HEK293 (cell line): ENCODE results near the gene ANTXR2.

Source experiments
- CTCF ChIA-PET: fragments of 350-600 bp; formaldehyde crosslinking; extraction: SDS; loops from one replicate; lab custom pipeline; 2021; ENCODE audit warnings: antibody characterized with exemption; lab: Yijun Ruan, JAX
- POLR2A ChIA-PET: fragments of 300-600 bp; formaldehyde crosslinking; extraction: SDS; loops from one replicate; lab custom pipeline; 2020; ENCODE audit warnings: antibody characterized with exemption, inconsistent platforms; lab: Yijun Ruan, JAX
- H3K27ac ChIP-seq: fragments of 200-500 bp; sonication (Bioruptor generic); 2 replicates; pipeline ENCODE4 v1.5.1; 2014; ENCODE audit warnings: low read depth, low read length, control low read depth, inconsistent platforms; ENCODE audit errors: extremely low read depth
- H3K36me3 ChIP-seq, 2 experiments: fragments of 200-500 bp in 1 of 2; sonication (Bioruptor generic) in 1 of 2; 1 replicate in 1 of 2; 2 replicates in 1 of 2; pipeline ENCODE4 v1.5.1; 2014 to 2017; ENCODE audit warnings: inconsistent platforms in 2 of 2, low read length in 2 of 2; ENCODE audit not compliant: control insufficient read depth in 2 of 2, insufficient read depth in 1 of 2
- H3K4me1 ChIP-seq: fragments of 200-500 bp; sonication (Bioruptor generic); 2 replicates; pipeline ENCODE4 v1.5.1; 2014; ENCODE audit warnings: mild to moderate bottlenecking, low read length, inconsistent platforms; ENCODE audit not compliant: control insufficient read depth, insufficient read depth
- H3K4me3 ChIP-seq: 2 replicates; pipeline ENCODE4 v1.5.1; 2011; ENCODE audit warnings: low read depth, mild to moderate bottlenecking, control low read depth, low read length, moderate library complexity
- H3K9me3 ChIP-seq: fragments of 200-500 bp; sonication (Bioruptor generic); 2 replicates; pipeline ENCODE4 v1.5.1; 2014; ENCODE audit warnings: low read depth, low read length, inconsistent platforms; ENCODE audit not compliant: control insufficient read depth, insufficient read depth
- BCL6B ChIP-seq: fragments of 450-650 bp; formaldehyde crosslinking; IDR thresholded peaks from 2 replicates; pipeline ENCODE4 v1.5.1; 2017; ENCODE audit warnings: missing biosample characterization, missing genetic modification characterization
- HIC1 ChIP-seq: fragments of 450-650 bp; formaldehyde crosslinking; IDR thresholded peaks from 2 replicates; pipeline ENCODE4 v1.5.1; 2016; ENCODE audit warnings: missing biosample characterization, missing genetic modification characterization
- HOXD13 ChIP-seq: sonication (generic); formaldehyde crosslinking; IDR thresholded peaks from 2 replicates; pipeline ENCODE4 v1.8.0; 2022; ENCODE audit warnings: missing genetic modification reagents, borderline replicate concordance
- PRDM1 ChIP-seq: fragments of 450-650 bp; formaldehyde crosslinking; IDR thresholded peaks from 2 replicates; pipeline ENCODE4; 2016; ENCODE audit warnings: missing biosample characterization, missing genetic modification characterization
- PRDM10 ChIP-seq: fragments of 450-650 bp; formaldehyde crosslinking; IDR thresholded peaks from 2 replicates; pipeline ENCODE4 v1.5.1; 2016; ENCODE audit warnings: missing biosample characterization, missing genetic modification characterization
- ZFP69B ChIP-seq: fragments of 450-650 bp; formaldehyde crosslinking; IDR thresholded peaks from 2 replicates; pipeline ENCODE4 v1.5.1; 2016; ENCODE audit warnings: missing biosample characterization, missing genetic modification characterization
- ZNF114 ChIP-seq: fragments of 450-650 bp; formaldehyde crosslinking; IDR thresholded peaks from 2 replicates; pipeline ENCODE4 v1.5.0; 2017; ENCODE audit warnings: missing biosample characterization, missing genetic modification characterization
- ZNF155 ChIP-seq: fragments of 450-650 bp; formaldehyde crosslinking; IDR thresholded peaks from 2 replicates; pipeline ENCODE4 v1.5.1; 2016; ENCODE audit warnings: missing biosample characterization, missing genetic modification characterization
- ZNF2 ChIP-seq: fragments of 450-650 bp; formaldehyde crosslinking; IDR thresholded peaks from 2 replicates; pipeline ENCODE4 v1.5.1; 2016; ENCODE audit warnings: missing biosample characterization, missing genetic modification characterization
- ZNF214 ChIP-seq: fragments of 450-650 bp; formaldehyde crosslinking; IDR thresholded peaks from 2 replicates; pipeline ENCODE4 v1.5.1; 2017; ENCODE audit warnings: missing biosample characterization, mild to moderate bottlenecking, missing genetic modification characterization, borderline replicate concordance
- ZNF221 ChIP-seq: fragments of 450-650 bp; formaldehyde crosslinking; IDR thresholded peaks from 2 replicates; pipeline ENCODE4 v1.5.1; 2017; ENCODE audit warnings: missing biosample characterization, missing genetic modification characterization, borderline replicate concordance
- ZNF26 ChIP-seq: fragments of 450-650 bp; formaldehyde crosslinking; IDR thresholded peaks from 2 replicates; pipeline ENCODE4 v1.5.1; 2016; ENCODE audit warnings: missing biosample characterization, missing genetic modification characterization
- ZNF311 ChIP-seq: fragments of 450-650 bp; formaldehyde crosslinking; IDR thresholded peaks from 2 replicates; pipeline ENCODE4 v1.5.1; 2017; ENCODE audit warnings: missing biosample characterization, missing genetic modification characterization, borderline replicate concordance
- ZNF335 ChIP-seq: fragments of 450-650 bp; formaldehyde crosslinking; conservative IDR thresholded peaks from 2 replicates; pipeline ENCODE4 v1.5.1; 2016; ENCODE audit warnings: missing biosample characterization, missing genetic modification characterization
- ZNF37A ChIP-seq: fragments of 450-650 bp; IDR thresholded peaks from 2 replicates; pipeline ENCODE4 v1.5.1; 2018; ENCODE audit warnings: missing biosample characterization, missing genetic modification characterization
- ZNF558 ChIP-seq: fragments of 450-650 bp; formaldehyde crosslinking; IDR thresholded peaks from 2 replicates; pipeline ENCODE4 v1.5.1; 2016; ENCODE audit warnings: missing biosample characterization, missing genetic modification characterization
- ZNF585B ChIP-seq: fragments of 450-650 bp; formaldehyde crosslinking; IDR thresholded peaks from 2 replicates; pipeline ENCODE4 v1.5.1; 2016; ENCODE audit warnings: missing biosample characterization, missing genetic modification characterization
- ZNF792 ChIP-seq: fragments of 450-650 bp; formaldehyde crosslinking; IDR thresholded peaks from 2 replicates; pipeline ENCODE4 v1.5.1; 2016; ENCODE audit warnings: missing biosample characterization, missing genetic modification characterization
- TF ChIP-seq, protein P1 (sequence below): IDR thresholded peaks from 2 replicates; pipeline ENCODE4 v1.6.1; 2011; ENCODE audit warnings: mild to moderate bottlenecking, low read depth, low read length, borderline replicate concordance

ANTXR2 gene

DNA sequence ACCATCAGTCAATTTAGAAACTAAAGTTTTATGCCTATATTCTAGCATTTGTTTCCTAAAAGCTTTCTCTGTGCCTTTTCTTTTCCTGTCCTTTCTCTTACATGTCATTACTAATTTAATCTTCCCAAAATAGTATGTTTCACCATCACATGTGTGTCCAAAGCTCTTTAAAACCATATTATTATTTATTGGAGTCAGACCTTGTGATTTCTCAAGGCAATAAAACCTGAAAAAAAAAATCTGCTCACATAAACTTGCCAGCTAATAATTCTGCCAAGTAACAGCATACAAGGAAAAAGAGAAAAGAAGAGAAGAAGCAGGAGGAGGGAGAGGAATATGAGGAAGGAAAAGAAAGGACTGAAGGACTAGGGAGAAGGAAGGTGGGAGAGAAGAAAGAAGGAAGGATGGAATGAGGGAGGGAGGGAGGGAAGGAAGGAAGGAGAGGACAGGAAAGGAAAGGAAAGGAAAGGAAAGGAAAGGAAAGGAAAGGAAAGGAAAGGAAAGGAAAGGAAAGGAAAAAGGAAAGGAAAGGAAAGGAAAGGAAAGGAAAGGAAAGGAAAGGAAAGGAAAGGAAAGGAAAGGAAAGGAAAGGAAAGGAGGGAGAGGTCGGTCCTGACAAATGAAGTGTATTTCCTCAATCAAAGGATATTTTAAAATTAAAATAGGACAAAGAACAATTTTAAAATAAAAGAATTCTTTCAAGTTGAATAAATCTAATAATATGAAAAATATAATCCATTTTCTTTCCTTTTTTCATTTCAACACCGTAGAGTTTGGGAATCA, 57.4 kb downstream of the ANTXR2 start:
- peak; percentile 95 for TF ChIP-seq PRDM1
- TF ChIP-seq ZNF585B (tag by site-specific recombination), result no peak
- no peaks in the 10 kb centered on the region for H3K4me1 ChIP-seq
- POLR2A ChIA-PET, result no interaction called here
- CTCF ChIA-PET, result interaction anchor here (0.6 kb wide), 1 partner anchor 1956 kb away, joined by 3 read pairs; no protein-coding TSS in a partner anchor
- peaks cover 0 to 3% of the 10 kb centered on the region in 2 experiments; a peak in 1 of 3 replicates for H3K36me3 ChIP-seq
- no peak overlapping the region for H3K4me3 ChIP-seq
- no peaks in the 10 kb centered on the region for H3K9me3 ChIP-seq
- no peak overlapping the region for H3K27ac ChIP-seq

GRCh38 chr4:80014531-80014930, 58.5 kb downstream of the ANTXR2 start:
- no peak overlapping the region for H3K4me3 ChIP-seq
- CTCF ChIA-PET, result no interaction called here
- no peaks in the 10 kb centered on the region for H3K9me3 ChIP-seq
- H3K4me1 ChIP-seq, result no peaks in the 10 kb centered on the region
- no peak overlapping the region for H3K27ac ChIP-seq
- POLR2A ChIA-PET, result no interaction called here
- TF ChIP-seq PRDM10 (tag by site-specific recombination), result no peak
- TF ChIP-seq HIC1 (tag by site-specific recombination), result no peak
- no peak for TF ChIP-seq ZNF221 (tag by site-specific recombination)
- no peak for TF ChIP-seq ZNF26 (tag by site-specific recombination)
- no peak for TF ChIP-seq ZNF114 (tag by site-specific recombination)
- TF ChIP-seq ZNF155 (tag by site-specific recombination), result no peak
- no peak for TF ChIP-seq HOXD13 (CRISPR knock-in tag)
- TF ChIP-seq BCL6B, result no peak
- no peak for TF ChIP-seq ZNF214 (tag by site-specific recombination)
- no peak for TF ChIP-seq ZNF558 (tag by site-specific recombination)
- TF ChIP-seq ZNF2, result no peak
- TF ChIP-seq ZNF37A (tag by site-specific recombination), result no peak
- TF ChIP-seq, protein P1, sequence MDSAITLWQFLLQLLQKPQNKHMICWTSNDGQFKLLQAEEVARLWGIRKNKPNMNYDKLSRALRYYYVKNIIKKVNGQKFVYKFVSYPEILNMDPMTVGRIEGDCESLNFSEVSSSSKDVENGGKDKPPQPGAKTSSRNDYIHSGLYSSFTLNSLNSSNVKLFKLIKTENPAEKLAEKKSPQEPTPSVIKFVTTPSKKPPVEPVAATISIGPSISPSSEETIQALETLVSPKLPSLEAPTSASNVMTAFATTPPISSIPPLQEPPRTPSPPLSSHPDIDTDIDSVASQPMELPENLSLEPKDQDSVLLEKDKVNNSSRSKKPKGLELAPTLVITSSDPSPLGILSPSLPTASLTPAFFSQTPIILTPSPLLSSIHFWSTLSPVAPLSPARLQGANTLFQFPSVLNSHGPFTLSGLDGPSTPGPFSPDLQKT, result no peak
- TF ChIP-seq ZNF311, result no peak
- no peak for TF ChIP-seq ZNF792 (tag by site-specific recombination)
- no peak for TF ChIP-seq ZNF335 (tag by site-specific recombination)
- no peak for TF ChIP-seq ZFP69B (tag by site-specific recombination)
- H3K36me3 ChIP-seq, result no peaks in the 10 kb centered on the region
